Activated CD4-positive, alpha-beta memory T cell treated with anti-CD3 and anti-CD28 coated beads for 36 hours (primary cell): Measurements from ENCODE around the gene POLR2L. TPM values are rescaled to one million over a fixed set of nuclear protein-coding genes. Genes with fewer than 3 reads are reported as not detected.

Source experiments
- CTCF ChIA-PET: fragments of 350-600 bp; sonication (Branson Sonifier 250); formaldehyde crosslinking; loops from one replicate; lab custom pipeline; 2021; ENCODE audit warnings: antibody characterized with exemption, inconsistent platforms; lab: Charles Lee
- POLR2A ChIA-PET: fragments of 350-600 bp; sonication (Branson Sonifier 250); formaldehyde crosslinking; loops from one replicate; lab custom pipeline; 2021; ENCODE audit warnings: antibody characterized with exemption; lab: Charles Lee
- DNase-seq: peaks from one replicate; pipeline ENCODE4 v3.0.0-alpha.2; 2020
- H3K27ac Mint-ChIP-seq: one replicate; pipeline ENCODE4 v1.8.0; 2021; ENCODE audit warnings: mixed read lengths
- H3K27me3 Mint-ChIP-seq: one replicate; pipeline ENCODE4 v1.8.0; 2021; ENCODE audit warnings: mixed read lengths
- H3K36me3 Mint-ChIP-seq: one replicate; pipeline ENCODE4 v1.8.0; 2021; ENCODE audit warnings: mixed read lengths
- H3K4me1 Mint-ChIP-seq: one replicate; pipeline ENCODE4 v1.8.0; 2021; ENCODE audit warnings: low read depth, mixed read lengths
- H3K4me3 Mint-ChIP-seq: one replicate; pipeline ENCODE4 v1.8.0; 2021; ENCODE audit warnings: mild to moderate bottlenecking, mixed read lengths
- H3K9me3 Mint-ChIP-seq: one replicate; pipeline ENCODE4 v1.8.0; 2021; ENCODE audit warnings: mixed read lengths
- intact Hi-C: fragments of 100-400 bp; cut with micrococcal nuclease; formaldehyde crosslinking; loops from one replicate; pipeline ENCODE4 v1.15.1; 2023
- total RNA-seq, 2 experiments: library from RNA; stranded (reverse); gene quantifications; one replicate each; pipeline ENCODE4 v1.2.3, GENCODE V29; 2021

POLR2L gene
- total RNA-seq, 2 experiments from 2014 or later: 70.4 to 74.0 TPM

GRCh38 chr11:832529-833113 lies 9.7 kb downstream of the POLR2L start, which contains the start of gene CD151:
CD151 (plus strand) TSS chr11:832952; CDS start chr11:836070, 3,118 bp downstream.
- DNase-seq: peak; percentile 67
- POLR2A ChIA-PET: interaction anchor here (1.7 to 2.2 kb wide), 2 partner anchors 10 to 13 kb away, joined by 7 to 12 read pairs; partner anchors contain the start of genes PNPLA2, POLR2L and TSPAN4
- Mint-ChIP-seq H3K27me3 (peaks cover 33% of the 10 kb centered on the region), H3K27ac (no peak within 1 kb of the TSS), H3K4me1 (peaks cover 27% of the 10 kb centered on the region), H3K36me3 (no peaks in the 10 kb centered on the region), H3K9me3 (no peaks in the 10 kb centered on the region), H3K4me3 (peak within 1 kb of the TSS; percentile 65)
- CTCF ChIA-PET: interaction anchor here (1.2 kb wide), 2 partner anchors 10 to 15 kb away, joined by 3 to 5 read pairs; partner anchors contain the start of genes POLR2L and TSPAN4
- intact Hi-C loops: loop anchor here (1.0 kb wide), 1 partner anchor 10 kb away; the partner anchor contains the start of genes POLR2L and TSPAN4

GRCh38 chr11:831961-832528 lies 10.3 kb downstream of the POLR2L start:
- H3K9me3 Mint-ChIP-seq: no peaks in the 10 kb centered on the region
- intact Hi-C loops: loop anchor here (1.0 kb wide), 1 partner anchor 10 kb away; the partner anchor contains the start of genes POLR2L and TSPAN4

GRCh38 chr11:831118-831864 lies 11.0 kb downstream of the POLR2L start:
- Mint-ChIP-seq H3K27ac (no peak overlapping the region), H3K9me3 (no peaks in the 10 kb centered on the region), H3K27me3 (peaks cover 35% of the 10 kb centered on the region), H3K36me3 (no peaks in the 10 kb centered on the region), H3K4me1 (peaks cover 33% of the 10 kb centered on the region), H3K4me3 (no peak overlapping the region)
- intact Hi-C loops: no loop called here
- ChIA-PET CTCF (no interaction called here), POLR2A (interaction anchor here (0.7 to 0.9 kb wide), 2 partner anchors 8 to 12 kb away, joined by 3 read pairs; partner anchors contain the start of gene PNPLA2)
- no peak for DNase-seq

More at GRCh38 chr11:831961-832528, 10.3 kb downstream of the POLR2L start:
- CTCF ChIA-PET: interaction anchor here (1.2 kb wide), 2 partner anchors 11 to 16 kb away, joined by 3 to 5 read pairs; partner anchors contain the start of genes POLR2L and TSPAN4
- Mint-ChIP-seq H3K27me3 (peaks cover 35% of the 10 kb centered on the region), H3K36me3 (no peaks in the 10 kb centered on the region), H3K27ac (no peak overlapping the region), H3K4me1 (peaks cover 30% of the 10 kb centered on the region), H3K4me3 (no peak overlapping the region)
- POLR2A ChIA-PET: interaction anchor here (1.7 kb wide), 1 partner anchor 13 kb away, joined by 7 read pairs; the partner anchor contains the start of gene PNPLA2
- no peak for DNase-seq

- intact Hi-C loops: loop anchor here (1.0 kb wide), 1 partner anchor 10 kb away; no protein-coding TSS in a partner anchor
- Mint-ChIP-seq H3K4me1 (peaks cover 33% of the 10 kb centered on the region), H3K4me3 (peak overlapping the region; percentile 16), H3K36me3 (no peaks in the 10 kb centered on the region), H3K9me3 (no peaks in the 10 kb centered on the region), H3K27ac (no peak overlapping the region), H3K27me3 (peaks cover 35% of the 10 kb centered on the region)
- DNase-seq: peak; percentile 70
- POLR2A ChIA-PET: interaction anchor here (0.7 to 0.9 kb wide), 2 partner anchors 7 to 11 kb away, joined by 3 read pairs; partner anchors contain the start of gene PNPLA2
- CTCF ChIA-PET: no interaction called here
Observed at GRCh38 chr11:830295-831117, 11.8 kb downstream of the POLR2L start.

- CTCF ChIA-PET: interaction anchor here (1.7 kb wide), 1 partner anchor 19 kb away, joined by 6 read pairs; no protein-coding TSS in a partner anchor
- Mint-ChIP-seq H3K4me3 (no peak overlapping the region), H3K4me1 (peaks cover 33% of the 10 kb centered on the region), H3K27me3 (peaks cover 35% of the 10 kb centered on the region), H3K9me3 (no peaks in the 10 kb centered on the region), H3K36me3 (peaks cover 6% of the 10 kb centered on the region), H3K27ac (no peak overlapping the region)
- DNase-seq: no peak
- POLR2A ChIA-PET: no interaction called here
- intact Hi-C loops: loop anchor here (1.0 kb wide), 1 partner anchor 10 kb away; no protein-coding TSS in a partner anchor
Observed at GRCh38 chr11:829847-830294, 12.5 kb downstream of the POLR2L start.

- H3K4me1 Mint-ChIP-seq: peaks cover 31% of the 10 kb centered on the region
- intact Hi-C loops: no loop called here
- peaks cover 9% of the 10 kb centered on the region for H3K36me3 Mint-ChIP-seq
- DNase-seq: no peak
- peaks cover 35% of the 10 kb centered on the region for H3K27me3 Mint-ChIP-seq
- ChIA-PET POLR2A (interaction anchor here (1.3 kb wide), 1 partner anchor 11 kb away, joined by 5 read pairs; no protein-coding TSS in a partner anchor), CTCF (interaction anchor here (1.7 kb wide), 1 partner anchor 19 kb away, joined by 6 read pairs; no protein-coding TSS in a partner anchor)
- H3K4me3 Mint-ChIP-seq: no peak overlapping the region
- no peak overlapping the region for H3K27ac Mint-ChIP-seq
- no peaks in the 10 kb centered on the region for H3K9me3 Mint-ChIP-seq
Observed at GRCh38 chr11:829176-829846, 13.0 kb downstream of the POLR2L start.

GRCh38 chr11:828506-829175 lies 13.7 kb downstream of the POLR2L start:
- ChIA-PET POLR2A (interaction anchor here (1.3 kb wide), 1 partner anchor 12 kb away, joined by 5 read pairs; no protein-coding TSS in a partner anchor), CTCF (interaction anchor here (1.7 kb wide), 1 partner anchor 20 kb away, joined by 6 read pairs; no protein-coding TSS in a partner anchor)
- no peak for DNase-seq
- H3K4me3 Mint-ChIP-seq: peak overlapping the region; percentile 52
- peaks cover 12% of the 10 kb centered on the region for H3K36me3 Mint-ChIP-seq
- no peak overlapping the region for H3K27ac Mint-ChIP-seq
- H3K9me3 Mint-ChIP-seq: no peaks in the 10 kb centered on the region
- intact Hi-C loops: no loop called here
- peaks cover 35% of the 10 kb centered on the region for H3K27me3 Mint-ChIP-seq
- peaks cover 26% of the 10 kb centered on the region for H3K4me1 Mint-ChIP-seq

GRCh38 chr11:827897-828192 lies 14.5 kb downstream of the POLR2L start, which contains the start of gene CRACR2B:
CRACR2B (plus strand) TSS chr11:827919; CDS start chr11:828608, 689 bp downstream.
- H3K9me3 Mint-ChIP-seq: no peaks in the 10 kb centered on the region
- intact Hi-C loops: no loop called here
- peak within 1 kb of the TSS; percentile 52 for H3K4me3 Mint-ChIP-seq
- no peak for DNase-seq
- peaks cover 35% of the 10 kb centered on the region for H3K27me3 Mint-ChIP-seq
- ChIA-PET POLR2A (no interaction called here), CTCF (no interaction called here)
- H3K36me3 Mint-ChIP-seq: peaks cover 15% of the 10 kb centered on the region
- peaks cover 26% of the 10 kb centered on the region for H3K4me1 Mint-ChIP-seq
- H3K27ac Mint-ChIP-seq: no peak within 1 kb of the TSS

- Mint-ChIP-seq H3K4me1 (peaks cover 26% of the 10 kb centered on the region), H3K4me3 (peak overlapping the region; percentile 52), H3K27me3 (peaks cover 35% of the 10 kb centered on the region), H3K9me3 (no peaks in the 10 kb centered on the region), H3K36me3 (peaks cover 15% of the 10 kb centered on the region), H3K27ac (no peak overlapping the region)
- CTCF ChIA-PET: no interaction called here
- intact Hi-C loops: no loop called here
- no peak for DNase-seq
- POLR2A ChIA-PET: interaction anchor here (1.9 kb wide), 1 partner anchor 9 kb away, joined by 4 read pairs; no protein-coding TSS in a partner anchor
Observed at GRCh38 chr11:827146-827896, 15.0 kb downstream of the POLR2L start.

GRCh38 chr11:826836-827145 lies 15.5 kb downstream of the POLR2L start:
- intact Hi-C loops: no loop called here
- H3K36me3 Mint-ChIP-seq: peaks cover 15% of the 10 kb centered on the region
- POLR2A ChIA-PET: interaction anchor here (1.9 kb wide), 1 partner anchor 10 kb away, joined by 4 read pairs; no protein-coding TSS in a partner anchor
- DNase-seq: no peak
- peaks cover 25% of the 10 kb centered on the region for H3K4me1 Mint-ChIP-seq
- peaks cover 31% of the 10 kb centered on the region for H3K27me3 Mint-ChIP-seq
- H3K9me3 Mint-ChIP-seq: no peaks in the 10 kb centered on the region
- no peak overlapping the region for H3K27ac Mint-ChIP-seq
- CTCF ChIA-PET: no interaction called here
- peak overlapping the region; percentile 57 for H3K4me3 Mint-ChIP-seq
